Liver (tissue), 9 donors: Measurements from ENCODE around the gene VAPB. TPM values are rescaled to one million over a fixed set of nuclear protein-coding genes. Genes with fewer than 3 reads are reported as not detected.

Experiments
- DNase-seq: peaks from one replicate; pipeline ENCODE4 v3.0.0-alpha.2; 2017; ENCODE audit warnings: low spot score
- H3K27ac ChIP-seq, 2 donors: one replicate each; pipeline ENCODE4 v1.7.0; 2013; ENCODE audit warnings: inconsistent platforms in 2 of 2, low read length in 2 of 2, control low read depth in 1 of 2, low read depth in 1 of 2, mild to moderate bottlenecking in 1 of 2
- H3K27me3 ChIP-seq, 4 donors: one replicate each; pipeline versions ENCODE4 v1.6.1 to v1.7.0; 2013; ENCODE audit warnings: low read length in 3 of 4, inconsistent platforms in 1 of 4, mild to moderate bottlenecking in 1 of 4, moderate library complexity in 1 of 4; ENCODE audit not compliant: control insufficient read depth in 4 of 4, insufficient read depth in 4 of 4
- H3K36me3 ChIP-seq, 4 donors: one replicate each; pipeline versions ENCODE4 v1.6.1 to v1.7.0; 2013; ENCODE audit warnings: low read length in 3 of 4, mild to moderate bottlenecking in 3 of 4, low read depth in 1 of 4, moderate library complexity in 1 of 4; ENCODE audit not compliant: control insufficient read depth in 4 of 4, insufficient read depth in 3 of 4
- H3K4me1 ChIP-seq, 4 donors: one replicate each; pipeline versions ENCODE4 v1.6.1 to v1.7.0; 2013; ENCODE audit warnings: low read length in 3 of 4, mild to moderate bottlenecking in 3 of 4, moderate library complexity in 1 of 4; ENCODE audit not compliant: control insufficient read depth in 4 of 4, insufficient read depth in 4 of 4
- H3K4me3 ChIP-seq, 3 donors: one replicate each; pipeline versions ENCODE4 v1.6.1 to v1.7.0; 2013; ENCODE audit warnings: low read length in 3 of 3, control low read depth in 1 of 3, low read depth in 1 of 3, mild to moderate bottlenecking in 1 of 3
- H3K9ac ChIP-seq, 2 donors: one replicate each; pipeline ENCODE4 v1.7.0; 2013; ENCODE audit warnings: low read length in 2 of 2, mild to moderate bottlenecking in 2 of 2, moderate library complexity in 2 of 2, control low read depth in 1 of 2, low read depth in 1 of 2
- H3K9me3 ChIP-seq, 4 donors: one replicate each; pipeline versions ENCODE4 v1.6.1 to v1.7.0; 2013; ENCODE audit warnings: low read length in 3 of 4; ENCODE audit not compliant: control insufficient read depth in 4 of 4
- FOXA1 ChIP-seq: IDR thresholded peaks from 2 replicates; pipeline ENCODE4 v1.6.1; 2016; ENCODE audit warnings: antibody characterized with exemption
- FOXA2 ChIP-seq: IDR thresholded peaks from 2 replicates; pipeline ENCODE4 v1.6.1; 2016; ENCODE audit warnings: antibody characterized with exemption
- GABPA ChIP-seq, 2 donors: IDR thresholded peaks in 1 of 2; conservative IDR thresholded peaks in 1 of 2; 2 replicates each; pipeline ENCODE4 v1.6.1; 2016; ENCODE audit warnings: antibody characterized with exemption in 2 of 2, mild to moderate bottlenecking in 1 of 2, moderate library complexity in 1 of 2
- HNF4A ChIP-seq, 2 donors: conservative IDR thresholded peaks; 2 replicates each; pipeline ENCODE4 v1.6.1; 2016; ENCODE audit warnings: antibody characterized with exemption in 2 of 2, mild to moderate bottlenecking in 2 of 2
- HNF4G ChIP-seq: IDR thresholded peaks from 2 replicates; pipeline ENCODE4 v1.6.1; 2016; ENCODE audit warnings: antibody characterized with exemption
- JUND ChIP-seq, 2 donors: IDR thresholded peaks; 2 replicates each; pipeline ENCODE4 v1.6.1; 2016; ENCODE audit warnings: antibody characterized with exemption in 2 of 2
- NR2F2 ChIP-seq: IDR thresholded peaks from 2 replicates; pipeline ENCODE4 v1.6.1; 2016; ENCODE audit warnings: antibody characterized with exemption
- RAD21 ChIP-seq, 2 donors: IDR thresholded peaks; 2 replicates each; pipeline ENCODE4 v1.6.1; 2016; ENCODE audit warnings: antibody characterized with exemption in 2 of 2, mild to moderate bottlenecking in 2 of 2
- RXRA ChIP-seq, 2 donors: IDR thresholded peaks; 2 replicates each; pipeline ENCODE4 v1.6.1; 2017 to 2018; ENCODE audit warnings: antibody characterized with exemption in 2 of 2, mild to moderate bottlenecking in 1 of 2
- SP1 ChIP-seq: IDR thresholded peaks from 2 replicates; pipeline ENCODE4 v1.6.1; 2018; ENCODE audit warnings: antibody characterized with exemption, mild to moderate bottlenecking
- TAF1 ChIP-seq: conservative IDR thresholded peaks from 2 replicates; pipeline ENCODE4 v1.6.1; 2016; ENCODE audit warnings: antibody characterized with exemption, mild to moderate bottlenecking
- WGBS: extraction: QIAGEN DNeasy Blood & Tissue Kit; methylation state at CpG from one replicate; pipeline ENCODE4 v1.1.7; 2013; 5-methylcytosine and 5-hydroxymethylcytosine counted together
- polyA plus RNA-seq, 2 donors: library from polyadenylated mRNA; stranded (reverse) in 1 of 2; unstranded in 1 of 2; fragments of 200-250 nt in 1 of 2; fragments of >200 nt in 1 of 2; fragmentation: Nextera tagmentation in 1 of 2; extraction: Ambion mirVana in 1 of 2; gene quantifications; one replicate each; pipeline versions ENCODE4 v1.2.1 to v1.2.3, GENCODE V29; 2013 to 2015
- total RNA-seq, 2 donors: library from RNA; depleted of rRNA; stranded (reverse); fragments of >200 nt; gene quantifications; one replicate each; pipeline ENCODE4 v1.2.3, GENCODE V29; 2014
- TF ChIP-seq, protein P1 (sequence below): IDR thresholded peaks from 2 replicates; pipeline ENCODE4 v1.6.1; 2016; ENCODE audit warnings: antibody characterized with exemption, mild to moderate bottlenecking
- TF ChIP-seq, protein P2 (sequence below): IDR thresholded peaks from 2 replicates; pipeline ENCODE4 v1.6.1; 2016; ENCODE audit warnings: antibody characterized with exemption
- TF ChIP-seq, protein P3 (sequence below): IDR thresholded peaks from 2 replicates; pipeline ENCODE4 v1.6.1; 2016; ENCODE audit warnings: antibody characterized with exemption
- TF ChIP-seq, protein P4 (sequence below): fragments of 150-350 bp; IDR thresholded peaks from 2 replicates; pipeline ENCODE4 v1.5.1; 2017; ENCODE audit warnings: improper control_type of control experiment, low read depth, low read length; ENCODE audit not compliant: missing input control
- TF ChIP-seq, protein P5 (sequence below): IDR thresholded peaks from 2 replicates; pipeline ENCODE4 v1.6.1; 2016; ENCODE audit warnings: antibody characterized with exemption
- donor health status: healthy.
- donor health status: healthy.
- donor health status: healthy.
- donor health status: healthy.
- donor health status: healthy.

VAPB gene
- total and polyA plus RNA-seq, 4 donors, result 12.2 to 21.7 (median 18.5) TPM

DNA sequence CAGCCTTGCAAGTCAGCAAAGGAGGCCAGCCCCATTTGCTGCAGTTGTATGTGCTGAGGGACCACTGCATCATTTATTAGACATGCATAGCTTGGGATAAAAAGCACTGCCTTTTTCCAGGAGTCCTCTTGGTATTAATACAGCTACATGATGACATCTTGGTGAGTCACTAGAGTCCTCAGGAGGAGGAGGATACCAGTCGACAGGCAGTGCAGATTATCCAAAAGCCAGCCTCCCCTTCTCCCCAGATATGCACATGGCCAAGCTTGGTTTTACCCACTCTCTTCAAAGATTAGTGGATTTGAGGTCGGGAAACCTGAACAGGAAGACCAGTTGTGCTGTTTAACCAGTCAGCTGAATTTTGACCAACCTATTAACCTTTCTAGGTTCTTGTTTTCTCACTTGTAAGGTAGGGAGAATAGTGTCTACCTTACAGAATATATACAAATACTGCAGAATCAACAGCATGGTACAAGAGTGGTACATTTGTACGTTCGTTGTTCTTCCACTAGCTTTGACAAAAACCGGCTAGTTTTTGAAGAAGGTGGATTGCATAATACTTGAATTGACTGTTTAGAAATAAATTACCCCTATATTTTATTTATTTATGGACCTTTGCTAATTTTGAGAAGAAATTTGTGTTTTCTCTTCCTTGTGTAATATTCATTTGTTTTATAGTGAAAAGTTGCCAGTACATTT, 31.9 kb downstream of the VAPB start:
- TF ChIP-seq HNF4G, result no peak
- TF ChIP-seq, protein P1, sequence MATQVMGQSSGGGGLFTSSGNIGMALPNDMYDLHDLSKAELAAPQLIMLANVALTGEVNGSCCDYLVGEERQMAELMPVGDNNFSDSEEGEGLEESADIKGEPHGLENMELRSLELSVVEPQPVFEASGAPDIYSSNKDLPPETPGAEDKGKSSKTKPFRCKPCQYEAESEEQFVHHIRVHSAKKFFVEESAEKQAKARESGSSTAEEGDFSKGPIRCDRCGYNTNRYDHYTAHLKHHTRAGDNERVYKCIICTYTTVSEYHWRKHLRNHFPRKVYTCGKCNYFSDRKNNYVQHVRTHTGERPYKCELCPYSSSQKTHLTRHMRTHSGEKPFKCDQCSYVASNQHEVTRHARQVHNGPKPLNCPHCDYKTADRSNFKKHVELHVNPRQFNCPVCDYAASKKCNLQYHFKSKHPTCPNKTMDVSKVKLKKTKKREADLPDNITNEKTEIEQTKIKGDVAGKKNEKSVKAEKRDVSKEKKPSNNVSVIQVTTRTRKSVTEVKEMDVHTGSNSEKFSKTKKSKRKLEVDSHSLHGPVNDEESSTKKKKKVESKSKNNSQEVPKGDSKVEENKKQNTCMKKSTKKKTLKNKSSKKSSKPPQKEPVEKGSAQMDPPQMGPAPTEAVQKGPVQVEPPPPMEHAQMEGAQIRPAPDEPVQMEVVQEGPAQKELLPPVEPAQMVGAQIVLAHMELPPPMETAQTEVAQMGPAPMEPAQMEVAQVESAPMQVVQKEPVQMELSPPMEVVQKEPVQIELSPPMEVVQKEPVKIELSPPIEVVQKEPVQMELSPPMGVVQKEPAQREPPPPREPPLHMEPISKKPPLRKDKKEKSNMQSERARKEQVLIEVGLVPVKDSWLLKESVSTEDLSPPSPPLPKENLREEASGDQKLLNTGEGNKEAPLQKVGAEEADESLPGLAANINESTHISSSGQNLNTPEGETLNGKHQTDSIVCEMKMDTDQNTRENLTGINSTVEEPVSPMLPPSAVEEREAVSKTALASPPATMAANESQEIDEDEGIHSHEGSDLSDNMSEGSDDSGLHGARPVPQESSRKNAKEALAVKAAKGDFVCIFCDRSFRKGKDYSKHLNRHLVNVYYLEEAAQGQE, result no peak
- TF ChIP-seq FOXA2, result no peak
- TF ChIP-seq, protein P2, sequence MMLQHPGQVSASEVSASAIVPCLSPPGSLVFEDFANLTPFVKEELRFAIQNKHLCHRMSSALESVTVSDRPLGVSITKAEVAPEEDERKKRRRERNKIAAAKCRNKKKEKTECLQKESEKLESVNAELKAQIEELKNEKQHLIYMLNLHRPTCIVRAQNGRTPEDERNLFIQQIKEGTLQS, result no peak
- TF ChIP-seq JUND (IDR thresholded peaks at IDR 0.05), result no peak
- TF ChIP-seq, protein P3, sequence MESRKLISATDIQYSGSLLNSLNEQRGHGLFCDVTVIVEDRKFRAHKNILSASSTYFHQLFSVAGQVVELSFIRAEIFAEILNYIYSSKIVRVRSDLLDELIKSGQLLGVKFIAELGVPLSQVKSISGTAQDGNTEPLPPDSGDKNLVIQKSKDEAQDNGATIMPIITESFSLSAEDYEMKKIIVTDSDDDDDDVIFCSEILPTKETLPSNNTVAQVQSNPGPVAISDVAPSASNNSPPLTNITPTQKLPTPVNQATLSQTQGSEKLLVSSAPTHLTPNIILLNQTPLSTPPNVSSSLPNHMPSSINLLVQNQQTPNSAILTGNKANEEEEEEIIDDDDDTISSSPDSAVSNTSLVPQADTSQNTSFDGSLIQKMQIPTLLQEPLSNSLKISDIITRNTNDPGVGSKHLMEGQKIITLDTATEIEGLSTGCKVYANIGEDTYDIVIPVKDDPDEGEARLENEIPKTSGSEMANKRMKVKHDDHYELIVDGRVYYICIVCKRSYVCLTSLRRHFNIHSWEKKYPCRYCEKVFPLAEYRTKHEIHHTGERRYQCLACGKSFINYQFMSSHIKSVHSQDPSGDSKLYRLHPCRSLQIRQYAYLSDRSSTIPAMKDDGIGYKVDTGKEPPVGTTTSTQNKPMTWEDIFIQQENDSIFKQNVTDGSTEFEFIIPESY, result no peak
- TF ChIP-seq TAF1, result no peak
- TF ChIP-seq RXRA (IDR thresholded peaks at IDR 0.05), result no peak
- TF ChIP-seq, protein P4, sequence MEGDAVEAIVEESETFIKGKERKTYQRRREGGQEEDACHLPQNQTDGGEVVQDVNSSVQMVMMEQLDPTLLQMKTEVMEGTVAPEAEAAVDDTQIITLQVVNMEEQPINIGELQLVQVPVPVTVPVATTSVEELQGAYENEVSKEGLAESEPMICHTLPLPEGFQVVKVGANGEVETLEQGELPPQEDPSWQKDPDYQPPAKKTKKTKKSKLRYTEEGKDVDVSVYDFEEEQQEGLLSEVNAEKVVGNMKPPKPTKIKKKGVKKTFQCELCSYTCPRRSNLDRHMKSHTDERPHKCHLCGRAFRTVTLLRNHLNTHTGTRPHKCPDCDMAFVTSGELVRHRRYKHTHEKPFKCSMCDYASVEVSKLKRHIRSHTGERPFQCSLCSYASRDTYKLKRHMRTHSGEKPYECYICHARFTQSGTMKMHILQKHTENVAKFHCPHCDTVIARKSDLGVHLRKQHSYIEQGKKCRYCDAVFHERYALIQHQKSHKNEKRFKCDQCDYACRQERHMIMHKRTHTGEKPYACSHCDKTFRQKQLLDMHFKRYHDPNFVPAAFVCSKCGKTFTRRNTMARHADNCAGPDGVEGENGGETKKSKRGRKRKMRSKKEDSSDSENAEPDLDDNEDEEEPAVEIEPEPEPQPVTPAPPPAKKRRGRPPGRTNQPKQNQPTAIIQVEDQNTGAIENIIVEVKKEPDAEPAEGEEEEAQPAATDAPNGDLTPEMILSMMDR, result no peak
- TF ChIP-seq, protein P5, sequence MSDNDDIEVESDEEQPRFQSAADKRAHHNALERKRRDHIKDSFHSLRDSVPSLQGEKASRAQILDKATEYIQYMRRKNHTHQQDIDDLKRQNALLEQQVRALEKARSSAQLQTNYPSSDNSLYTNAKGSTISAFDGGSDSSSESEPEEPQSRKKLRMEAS, result no peak
- no peak for TF ChIP-seq SP1
- no peak for TF ChIP-seq RAD21 (IDR thresholded peaks at IDR 0.05)
- TF ChIP-seq NR2F2, result no peak
- no peak for TF ChIP-seq GABPA (IDR thresholded peaks at IDR 0.05 in 1 of 2, conservative IDR thresholded peaks at IDR 0.05 in 1 of 2)
- no peak for TF ChIP-seq HNF4A (conservative IDR thresholded peaks at IDR 0.05)
- TF ChIP-seq FOXA1, result no peak
- no peak overlapping the region for H3K9ac ChIP-seq
- 89% methylated on average over 5 of the region's 5 CpGs for WGBS
- no peaks in the 10 kb centered on the region for H3K27me3 ChIP-seq
- no peaks in the 10 kb centered on the region for H3K9me3 ChIP-seq
- peaks cover 0 to 6% (median under 1%) of the 10 kb centered on the region in 4 donors for H3K4me1 ChIP-seq
- no peak for DNase-seq
- H3K27ac ChIP-seq, result no peak overlapping the region
- peaks cover 0 to 9% (median 8%) of the 10 kb centered on the region in 4 donors for H3K36me3 ChIP-seq
- H3K4me3 ChIP-seq, result no peak overlapping the region
